ENCODE results near the gene C8B.

Gene C8B

GRCh38 chr1:56897150-56898004 is 68.4 kb downstream of the C8B start:
- no peak for DNase-seq

- no peak for DNase-seq
These were observed 71.8 kb downstream of the C8B start for GRCh38 chr1:56894014-56894413.

GRCh38 chr1:56890229-56890628 is 75.6 kb downstream of the C8B start:
- DNase-seq = no peak

GRCh38 chr1:56881417-56881816 is 84.4 kb downstream of the C8B start:
- no peak for DNase-seq

- no peak for DNase-seq
These were observed 85.0 kb downstream of the C8B start for GRCh38 chr1:56880774-56881173.
